Gastroesophageal sphincter (tissue), 3 donors: Measurements from ENCODE around the gene NELFB.

ENCODE experiments used
- EP300 ChIP-seq: sonication (generic); formaldehyde crosslinking; IDR thresholded peaks from one replicate; pipeline ENCODE4 v1.6.1; 2017; ENCODE audit warnings: antibody characterized with exemption, mild to moderate bottlenecking
- POLR2A ChIP-seq, 2 donors: fragments of 450-650 bp; IDR thresholded peaks; one replicate each; pipeline ENCODE4 v1.6.1; 2017; ENCODE audit warnings: antibody characterized with exemption in 2 of 2, mild to moderate bottlenecking in 2 of 2, moderate library complexity in 1 of 2
- POLR2AphosphoS5 ChIP-seq: sonication (generic); formaldehyde crosslinking; IDR thresholded peaks from one replicate; pipeline ENCODE4 v1.6.1; 2017; ENCODE audit warnings: antibody characterized with exemption
- TF ChIP-seq, protein P1 (sequence below), 4 experiments: fragments of 200-600 bp in 2 of 4; fragments of 450-650 bp in 2 of 4; sonication (generic) in 1 of 4; IDR thresholded peaks; one replicate each; pipeline ENCODE4 v1.5.1; 2017 to 2019; ENCODE audit warnings: antibody characterized with exemption in 4 of 4, mild to moderate bottlenecking in 2 of 4, moderate library complexity in 2 of 4

DNA sequence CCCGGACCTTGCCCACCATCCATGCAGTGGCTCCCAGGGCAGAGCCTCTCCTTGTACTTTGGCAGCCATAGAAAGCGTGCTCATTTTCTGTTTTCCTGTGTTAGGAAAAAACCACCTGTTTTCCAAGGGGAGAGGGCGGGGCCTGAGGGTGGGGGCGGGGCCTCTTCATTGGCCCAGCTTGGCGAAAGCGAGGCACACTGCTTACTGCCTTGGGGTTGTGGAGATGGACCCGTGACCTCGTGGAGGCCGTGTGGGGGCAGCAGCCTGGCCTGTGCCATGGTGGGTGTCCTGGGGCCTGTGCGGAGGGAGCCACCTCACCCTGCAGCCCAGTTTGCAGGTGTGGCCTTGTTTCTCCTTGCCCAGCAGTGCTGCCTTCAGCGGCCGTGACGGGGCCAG, 18.0 kb downstream of the NELFB start:
- TF ChIP-seq, protein P1, sequence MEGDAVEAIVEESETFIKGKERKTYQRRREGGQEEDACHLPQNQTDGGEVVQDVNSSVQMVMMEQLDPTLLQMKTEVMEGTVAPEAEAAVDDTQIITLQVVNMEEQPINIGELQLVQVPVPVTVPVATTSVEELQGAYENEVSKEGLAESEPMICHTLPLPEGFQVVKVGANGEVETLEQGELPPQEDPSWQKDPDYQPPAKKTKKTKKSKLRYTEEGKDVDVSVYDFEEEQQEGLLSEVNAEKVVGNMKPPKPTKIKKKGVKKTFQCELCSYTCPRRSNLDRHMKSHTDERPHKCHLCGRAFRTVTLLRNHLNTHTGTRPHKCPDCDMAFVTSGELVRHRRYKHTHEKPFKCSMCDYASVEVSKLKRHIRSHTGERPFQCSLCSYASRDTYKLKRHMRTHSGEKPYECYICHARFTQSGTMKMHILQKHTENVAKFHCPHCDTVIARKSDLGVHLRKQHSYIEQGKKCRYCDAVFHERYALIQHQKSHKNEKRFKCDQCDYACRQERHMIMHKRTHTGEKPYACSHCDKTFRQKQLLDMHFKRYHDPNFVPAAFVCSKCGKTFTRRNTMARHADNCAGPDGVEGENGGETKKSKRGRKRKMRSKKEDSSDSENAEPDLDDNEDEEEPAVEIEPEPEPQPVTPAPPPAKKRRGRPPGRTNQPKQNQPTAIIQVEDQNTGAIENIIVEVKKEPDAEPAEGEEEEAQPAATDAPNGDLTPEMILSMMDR (IDR thresholded peaks at IDR 0.05): no peak
- TF ChIP-seq EP300: no peak
- TF ChIP-seq POLR2A (IDR thresholded peaks at IDR 0.05): no peak
- no peak for TF ChIP-seq POLR2AphosphoS5
